ENCODE measurements around the gene ERBB4. TPM values are rescaled to one million over a fixed set of nuclear protein-coding genes. Genes with fewer than 3 reads are reported as not detected.

ERBB4 gene
- total and polyA plus RNA-seq, 2 of the 8 experiments (the other 6 are each of a cell fraction or from before 2014, with no cell fraction given) = 0.34 to 1.3 TPM

DNA sequence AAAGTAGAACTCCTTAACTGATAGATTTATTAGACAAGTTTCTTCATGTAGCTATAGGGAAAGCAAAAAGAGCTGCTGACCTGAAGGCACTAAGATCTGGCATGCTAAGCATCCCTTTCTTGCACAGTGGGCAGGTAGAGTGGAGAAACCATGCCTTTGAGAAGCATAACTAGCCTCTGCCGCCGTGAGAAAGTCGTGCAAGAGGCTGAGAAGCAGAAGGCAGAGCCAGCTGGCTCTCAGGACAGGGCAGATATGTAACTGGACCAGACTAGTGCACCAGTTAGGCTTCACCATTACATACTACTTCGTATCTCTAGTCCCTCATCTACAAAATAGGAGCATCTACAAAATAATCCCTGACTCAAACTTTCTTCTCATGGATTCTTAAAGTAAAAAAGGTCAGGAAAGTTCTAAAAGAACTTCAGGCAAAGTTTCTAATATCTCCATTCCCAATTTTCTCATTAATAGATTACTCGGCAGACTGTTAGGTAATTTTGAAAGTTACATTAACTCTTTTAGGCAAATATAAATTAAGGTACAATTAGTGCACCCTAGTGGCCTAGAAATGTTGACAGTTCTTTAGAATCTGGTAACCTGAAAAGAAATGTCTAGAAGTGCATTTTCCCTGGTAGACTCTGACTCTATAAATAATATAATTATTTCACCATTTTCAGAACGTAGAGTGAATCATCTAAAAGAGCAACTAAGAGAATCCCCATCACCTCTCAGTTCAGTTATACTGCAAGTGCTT is 10.3 kb downstream of the ERBB4 start:
- no peak for TF ChIP-seq CBX5 (IDR thresholded peaks at IDR 0.05; ENCODE audit: low read depth, low read length)
- TF ChIP-seq RAD21 (IDR thresholded peaks at IDR 0.05 in 1 of 2, conservative IDR thresholded peaks at IDR 0.05 in 1 of 2; ENCODE audit: low read depth in 2 of 2, low read length in 2 of 2) = peak in 1 of 2 experiments; percentile 7; a peak in 1 of 4 replicates
- no peak for TF ChIP-seq BCL11A (IDR thresholded peaks at IDR 0.05; ENCODE audit: low read depth in 2 of 2, low read length in 2 of 2)
- no peak for TF ChIP-seq SP4 (IDR thresholded peaks at IDR 0.05; ENCODE audit: low read length)
- no peak for DNase-seq (ENCODE audit: low read depth in 1 of 2, low spot score in 2 of 2)
- POLR2A ChIA-PET (ENCODE audit: partially characterized antibody) = no interaction called here

More for the DNA sequence above, 10.3 kb downstream of the ERBB4 start:
- Histone ChIP-seq H3K18ac (ENCODE audit: extremely low read depth, low read length) (no peak overlapping the region), H3K14ac (ENCODE audit: insufficient read length) (no peak overlapping the region), H3K79me1 (ENCODE audit: low read depth, low read length) (no peaks in the 10 kb centered on the region), H3K4me3 (ENCODE audit: extremely low read depth in 1 of 4, insufficient read depth in 2 of 4, low read depth in 3 of 4, low read length in 4 of 4) (no peak overlapping the region), H3K27me3 (replicated peaks in 1 of 4; ENCODE audit: control insufficient read depth in 3 of 4, extremely low read depth in 1 of 4, insufficient read depth in 3 of 4, low read length in 3 of 4) (no peaks in the 10 kb centered on the region), H2BK20ac (ENCODE audit: low read length) (no peak overlapping the region), H3K56ac (replicated peaks; ENCODE audit: insufficient read length, low read depth, low read length) (no peak overlapping the region), H2BK5ac (ENCODE audit: low read depth, low read length) (no peak overlapping the region), H4K5ac (ENCODE audit: insufficient read length, low read depth, low read length) (no peak overlapping the region), H3K27ac (ENCODE audit: low read depth, low read length) (no peak overlapping the region), H3K4me1 (replicated peaks in 1 of 4; ENCODE audit: control insufficient read depth in 3 of 4, insufficient read depth in 4 of 4, low read length in 3 of 4) (no peaks in the 10 kb centered on the region), H3K4ac (replicated peaks; ENCODE audit: insufficient read length, low read depth, low read length) (no peak overlapping the region), H3K23ac (ENCODE audit: insufficient read length) (no peak overlapping the region), H2BK15ac (ENCODE audit: low read length) (no peak overlapping the region), H2BK120ac (replicated peaks; ENCODE audit: low read depth, low read length) (no peak overlapping the region), H4K91ac (replicated peaks; ENCODE audit: insufficient read length, low read length) (peak overlapping the region; percentile 65), H4K20me1 (replicated peaks in 1 of 2; ENCODE audit: control insufficient read depth in 1 of 2, insufficient read depth in 2 of 2, low read length in 2 of 2) (peaks cover 0 to 1% of the 10 kb centered on the region in 2 experiments), H3K36me3 (ENCODE audit: control insufficient read depth in 2 of 4, insufficient read depth in 4 of 4, low read length in 3 of 4) (no peaks in the 10 kb centered on the region), H3K23me2 (ENCODE audit: low read depth, low read length) (no peaks in the 10 kb centered on the region), H3K9ac (replicated peaks in 1 of 4; ENCODE audit: extremely low read depth in 1 of 4, low read depth in 3 of 4, low read length in 3 of 4) (no peak overlapping the region), H2AFZ (ENCODE audit: low read length) (no peak overlapping the region), H3K9me3 (ENCODE audit: insufficient read depth in 2 of 2, low read depth in 1 of 2, low read length in 1 of 2) (no peaks in the 10 kb centered on the region), H4K8ac (ENCODE audit: extremely low read depth, insufficient read depth, low read length) (no peak overlapping the region), H2AK5ac (ENCODE audit: low read depth, low read length) (no peak overlapping the region), H2BK12ac (ENCODE audit: low read depth, low read length) (no peak overlapping the region; the same call in 1 of the 2 replicates), H3K79me2 (ENCODE audit: control insufficient read depth in 1 of 2, insufficient read depth in 2 of 2, low read length in 2 of 2) (no peaks in the 10 kb centered on the region), H3K4me2 (ENCODE audit: insufficient read depth in 1 of 2, low read depth in 2 of 2, low read length in 2 of 2) (no peak overlapping the region)
- no peak for FAIRE-seq
- CTCF ChIA-PET (ENCODE audit: partially characterized antibody) = interaction anchor here (0.8 to 2.3 kb wide), 7 partner anchors 8 to 523 kb away, joined by 3 to 8 read pairs (median 3); no protein-coding TSS in a partner anchor
- 77% methylated on average over 6 of the region's 6 CpGs; no CpG with 5 or more reads in 1 of the 2 experiments for WGBS, 2 experiments (ENCODE audit: extremely low coverage in 1 of 2, insufficient coverage in 1 of 2, insufficient read length in 1 of 2, insufficient replicate concordance in 2 of 2, low coverage in 1 of 2, low lambda C conversion rate in 2 of 2, missing lambda C conversion rate in 1 of 2)
